Hematopoietic multipotent progenitor cell treated with erythropoietin and hydrocortisone succinate and interleukin-3 and kit ligand, for 4 days (in vitro differentiated cells): ENCODE measurements around the gene MTIF3.
"Not testable (repeated sequence)": the region's sequence is repeated elsewhere in the genome, so short reads cannot be mapped to it uniquely, and the experiment has no call there.

Source experiments
- DNase-seq: peaks from one replicate; pipeline ENCODE4 v3.0.0-alpha.2; 2015

Gene MTIF3

GRCh38 chr13:27408074-27408473 is 42.3 kb downstream of the MTIF3 start:
- no peak for DNase-seq

GRCh38 chr13:27406178-27406939 is 44.0 kb downstream of the MTIF3 start:
- peak; percentile 74 for DNase-seq

GRCh38 chr13:27405546-27406134 is 44.7 kb downstream of the MTIF3 start:
- peak; percentile 28 for DNase-seq

GRCh38 chr13:27404680-27405079 is 45.7 kb downstream of the MTIF3 start:
- no peak for DNase-seq

- no peak for DNase-seq
Measured at GRCh38 chr13:27403727-27404385, 46.5 kb downstream of the MTIF3 start.

GRCh38 chr13:27403203-27403678 is 47.1 kb downstream of the MTIF3 start:
- no peak for DNase-seq

- peak; percentile 86 for DNase-seq
Measured at GRCh38 chr13:27401210-27401609, 49.2 kb downstream of the MTIF3 start.

- DNase-seq = not testable (repeated sequence)
Measured at GRCh38 chr13:27400405-27400804, 50.0 kb downstream of the MTIF3 start.

- DNase-seq = no peak
Measured at GRCh38 chr13:27398360-27398759, 52.0 kb downstream of the MTIF3 start.

GRCh38 chr13:27396252-27396846 is 54.0 kb downstream of the MTIF3 start:
- DNase-seq = no peak

- no peak for DNase-seq
Measured at GRCh38 chr13:27395007-27395510, 55.3 kb downstream of the MTIF3 start.

GRCh38 chr13:27393101-27393500 is 57.3 kb downstream of the MTIF3 start:
- no peak for DNase-seq

- DNase-seq = peak; percentile 32
Measured at GRCh38 chr13:27391471-27391870, 58.9 kb downstream of the MTIF3 start.

GRCh38 chr13:27389891-27390290 is 60.5 kb downstream of the MTIF3 start:
- no peak for DNase-seq

- no peak for DNase-seq
Measured at GRCh38 chr13:27388241-27388640, 62.1 kb downstream of the MTIF3 start.
